Measurements from ENCODE around the gene EXOC2. TPM values are rescaled to one million over a fixed set of nuclear protein-coding genes. Genes with fewer than 3 reads are reported as not detected.

Gene EXOC2
- total RNA-seq, 4 donors from 2014 or later = 10.3 to 23.9 (median 19.1) TPM

GRCh38 chr6:489001-489400 lies 203.9 kb downstream of the EXOC2 start:
- H3K27ac ChIP-seq = peak overlapping the region in 1 of 4 donors; percentile 66
- no peak for TF ChIP-seq POLR2A (IDR thresholded peaks at IDR 0.05)
- TF ChIP-seq, protein P1, sequence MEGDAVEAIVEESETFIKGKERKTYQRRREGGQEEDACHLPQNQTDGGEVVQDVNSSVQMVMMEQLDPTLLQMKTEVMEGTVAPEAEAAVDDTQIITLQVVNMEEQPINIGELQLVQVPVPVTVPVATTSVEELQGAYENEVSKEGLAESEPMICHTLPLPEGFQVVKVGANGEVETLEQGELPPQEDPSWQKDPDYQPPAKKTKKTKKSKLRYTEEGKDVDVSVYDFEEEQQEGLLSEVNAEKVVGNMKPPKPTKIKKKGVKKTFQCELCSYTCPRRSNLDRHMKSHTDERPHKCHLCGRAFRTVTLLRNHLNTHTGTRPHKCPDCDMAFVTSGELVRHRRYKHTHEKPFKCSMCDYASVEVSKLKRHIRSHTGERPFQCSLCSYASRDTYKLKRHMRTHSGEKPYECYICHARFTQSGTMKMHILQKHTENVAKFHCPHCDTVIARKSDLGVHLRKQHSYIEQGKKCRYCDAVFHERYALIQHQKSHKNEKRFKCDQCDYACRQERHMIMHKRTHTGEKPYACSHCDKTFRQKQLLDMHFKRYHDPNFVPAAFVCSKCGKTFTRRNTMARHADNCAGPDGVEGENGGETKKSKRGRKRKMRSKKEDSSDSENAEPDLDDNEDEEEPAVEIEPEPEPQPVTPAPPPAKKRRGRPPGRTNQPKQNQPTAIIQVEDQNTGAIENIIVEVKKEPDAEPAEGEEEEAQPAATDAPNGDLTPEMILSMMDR (IDR thresholded peaks at IDR 0.05) = no peak
- no peaks in the 10 kb centered on the region for H3K27me3 ChIP-seq
- no peak for DNase-seq
- H3K9me3 ChIP-seq = no peaks in the 10 kb centered on the region
- H3K4me3 ChIP-seq = no peak overlapping the region
- H3K4me1 ChIP-seq = peaks cover 0 to 19% (median 0%) of the 10 kb centered on the region in 4 donors
- H3K36me3 ChIP-seq = peaks cover 0 to 25% (median 0%) of the 10 kb centered on the region in 3 donors

- Histone ChIP-seq H3K36me3 (peaks cover 0 to 25% (median 0%) of the 10 kb centered on the region in 3 donors), H3K4me3 (no peak overlapping the region), H3K9me3 (no peaks in the 10 kb centered on the region), H3K27ac (peak overlapping the region in 1 of 4 donors; percentile 66), H3K27me3 (no peaks in the 10 kb centered on the region), H3K4me1 (peaks cover 0 to 19% (median 0%) of the 10 kb centered on the region in 4 donors)
- TF ChIP-seq, protein P1 (IDR thresholded peaks at IDR 0.05) = no peak
- no peak for TF ChIP-seq POLR2A (IDR thresholded peaks at IDR 0.05)
- DNase-seq = peak in 2 of 3 donors; percentile 87 to 88
These were observed 205.0 kb downstream of the EXOC2 start for GRCh38 chr6:487956-488355.

DNA sequence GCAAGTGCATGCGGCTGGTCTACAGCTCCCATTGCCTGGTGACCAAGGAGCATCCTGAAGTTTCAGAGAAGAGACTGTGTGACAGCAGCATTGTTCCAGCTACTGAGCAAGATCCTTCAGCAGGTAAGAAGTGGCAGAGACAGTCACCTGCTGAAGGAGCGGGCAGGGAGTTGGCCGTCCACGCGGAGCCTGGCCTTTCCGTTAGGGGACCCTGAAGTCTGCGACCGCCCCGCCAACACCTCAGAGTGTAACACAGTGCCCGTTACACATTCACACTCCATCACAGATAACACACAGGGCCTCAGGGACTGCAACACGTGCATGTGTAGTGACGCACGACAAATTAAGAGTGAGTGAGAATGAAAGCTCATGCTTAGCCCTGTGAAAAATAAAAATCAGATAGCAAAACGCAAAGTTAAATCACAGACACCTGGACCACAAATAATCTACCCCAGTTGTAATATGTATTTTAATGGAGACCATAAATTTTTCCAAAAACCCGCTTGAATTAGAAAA lies 207.2 kb downstream of the EXOC2 start:
- H3K27me3 ChIP-seq = no peaks in the 10 kb centered on the region
- DNase-seq = no peak
- no peaks in the 10 kb centered on the region for H3K9me3 ChIP-seq
- no peak overlapping the region for H3K4me3 ChIP-seq
- peaks cover 0 to 25% (median 0%) of the 10 kb centered on the region in 3 donors for H3K36me3 ChIP-seq
- H3K4me1 ChIP-seq = peaks cover 0 to 19% (median 0%) of the 10 kb centered on the region in 4 donors
- no peak overlapping the region for H3K27ac ChIP-seq
- TF ChIP-seq POLR2A (IDR thresholded peaks at IDR 0.05) = no peak
- TF ChIP-seq, protein P1 (IDR thresholded peaks at IDR 0.05) = no peak

- no peak overlapping the region for H3K27ac ChIP-seq
- H3K4me1 ChIP-seq = peaks cover 0 to 13% (median 0%) of the 10 kb centered on the region in 4 donors
- no peak overlapping the region for H3K4me3 ChIP-seq
- TF ChIP-seq, protein P1 (IDR thresholded peaks at IDR 0.05) = no peak
- no peak for TF ChIP-seq POLR2A (IDR thresholded peaks at IDR 0.05)
- DNase-seq = no peak
- no peaks in the 10 kb centered on the region for H3K27me3 ChIP-seq
- no peaks in the 10 kb centered on the region for H3K9me3 ChIP-seq
- peaks cover 0 to 25% (median 0%) of the 10 kb centered on the region in 3 donors for H3K36me3 ChIP-seq
These were observed 208.2 kb downstream of the EXOC2 start for GRCh38 chr6:484746-485145.

DNA sequence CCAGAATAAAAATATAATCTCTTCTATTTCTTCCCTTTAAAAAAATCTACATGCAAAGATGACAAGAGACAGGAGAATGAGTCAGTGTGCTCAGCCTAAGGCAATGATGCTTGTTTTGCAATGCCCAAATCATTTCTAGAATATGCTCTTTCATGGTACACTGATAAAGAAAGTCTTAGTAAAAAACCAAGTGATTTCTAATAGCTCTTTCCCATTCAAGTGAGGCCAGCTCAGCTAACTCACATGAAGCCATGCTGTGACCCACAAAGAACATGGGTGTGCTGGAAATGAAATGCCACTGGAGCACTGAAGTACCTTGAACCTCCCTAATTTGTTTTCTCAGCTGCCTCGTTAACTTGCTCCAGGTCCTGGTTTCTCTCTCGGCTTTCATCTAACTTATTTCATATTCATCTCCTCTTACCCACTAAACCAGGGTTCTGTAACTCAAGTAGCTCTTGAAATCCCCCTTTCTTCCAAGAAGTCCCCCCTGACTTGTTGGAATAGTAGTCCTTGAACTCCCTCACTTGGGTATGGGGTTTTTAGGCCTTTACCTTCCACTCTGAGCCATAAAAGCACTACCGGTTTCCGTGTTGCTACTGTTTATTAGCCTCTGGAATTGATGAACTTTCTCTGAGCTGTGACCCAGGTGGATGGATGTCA lies 208.7 kb downstream of the EXOC2 start:
- H3K9me3 ChIP-seq = no peaks in the 10 kb centered on the region
- TF ChIP-seq POLR2A (IDR thresholded peaks at IDR 0.05) = no peak
- TF ChIP-seq, protein P1 (IDR thresholded peaks at IDR 0.05) = no peak
- no peaks in the 10 kb centered on the region for H3K27me3 ChIP-seq
- peaks cover 0 to 25% (median 0%) of the 10 kb centered on the region in 3 donors for H3K36me3 ChIP-seq
- H3K27ac ChIP-seq = no peak overlapping the region
- peaks cover 0 to 7% (median 0%) of the 10 kb centered on the region in 4 donors for H3K4me1 ChIP-seq
- DNase-seq = no peak
- no peak overlapping the region for H3K4me3 ChIP-seq

Data from Peyer's patch (tissue), 4 donors.